ENCODE measurements around the gene HEPHL1.

HEPHL1 gene

GRCh38 chr11:94131718-94132115 lies 110.6 kb downstream of the HEPHL1 start:
- DNase-seq = peak; percentile 67

GRCh38 chr11:94132152-94132558 lies 111.0 kb downstream of the HEPHL1 start:
- no peak for DNase-seq

GRCh38 chr11:94132823-94133408 lies 111.8 kb downstream of the HEPHL1 start:
- DNase-seq = no peak

- no peak for DNase-seq
Observed at GRCh38 chr11:94133752-94134151, 112.6 kb downstream of the HEPHL1 start.

- peak; percentile 76 for DNase-seq
Observed at GRCh38 chr11:94134651-94135512, 113.7 kb downstream of the HEPHL1 start.

GRCh38 chr11:94139416-94139815 lies 118.3 kb downstream of the HEPHL1 start:
- DNase-seq = no peak

GRCh38 chr11:94140154-94140655 lies 119.1 kb downstream of the HEPHL1 start:
- no peak for DNase-seq

GRCh38 chr11:94141511-94142307 lies 120.6 kb downstream of the HEPHL1 start:
- DNase-seq = no peak

GRCh38 chr11:94142308-94143281 lies 121.4 kb downstream of the HEPHL1 start:
- DNase-seq = no peak

- no peak for DNase-seq
Observed at GRCh38 chr11:94144216-94144615, 123.1 kb downstream of the HEPHL1 start.

- DNase-seq = no peak
Observed at GRCh38 chr11:94144664-94145063, 123.5 kb downstream of the HEPHL1 start.

GRCh38 chr11:94145431-94145830 lies 124.3 kb downstream of the HEPHL1 start:
- no peak for DNase-seq

GRCh38 chr11:94145916-94146315 lies 124.8 kb downstream of the HEPHL1 start:
- no peak for DNase-seq

GRCh38 chr11:94147433-94147845 lies 126.3 kb downstream of the HEPHL1 start:
- DNase-seq = peak; percentile 48

- no peak for DNase-seq
Observed at GRCh38 chr11:94148189-94148588, 127.0 kb downstream of the HEPHL1 start.

GRCh38 chr11:94149431-94150017 lies 128.4 kb downstream of the HEPHL1 start:
- DNase-seq = no peak

GRCh38 chr11:94150056-94150455 lies 128.9 kb downstream of the HEPHL1 start:
- no peak for DNase-seq

GRCh38 chr11:94150704-94151685 lies 129.8 kb downstream of the HEPHL1 start:
- peak; percentile 51 for DNase-seq

- peak; percentile 32 for DNase-seq
Observed at GRCh38 chr11:94151903-94152677, 130.9 kb downstream of the HEPHL1 start.

GRCh38 chr11:94152678-94153065 lies 131.5 kb downstream of the HEPHL1 start:
- DNase-seq = no peak
